RCC 7860 (cell line): ENCODE results near the gene COPA.

Experiments
- DNase-seq: peaks from one replicate; pipeline ENCODE4 v3.0.0-alpha.2; 2015; ENCODE audit warnings: low spot score
- FAIRE-seq: peaks from 2 replicates; lab custom pipeline; 2012; peaks lifted over from hg19 to GRCh38; lab: Jason Lieb, UNC

Gene COPA

GRCh38 chr1:160277330-160277729, 65.7 kb downstream of the COPA start:
- DNase-seq (no peak), FAIRE-seq (no peak)

DNA sequence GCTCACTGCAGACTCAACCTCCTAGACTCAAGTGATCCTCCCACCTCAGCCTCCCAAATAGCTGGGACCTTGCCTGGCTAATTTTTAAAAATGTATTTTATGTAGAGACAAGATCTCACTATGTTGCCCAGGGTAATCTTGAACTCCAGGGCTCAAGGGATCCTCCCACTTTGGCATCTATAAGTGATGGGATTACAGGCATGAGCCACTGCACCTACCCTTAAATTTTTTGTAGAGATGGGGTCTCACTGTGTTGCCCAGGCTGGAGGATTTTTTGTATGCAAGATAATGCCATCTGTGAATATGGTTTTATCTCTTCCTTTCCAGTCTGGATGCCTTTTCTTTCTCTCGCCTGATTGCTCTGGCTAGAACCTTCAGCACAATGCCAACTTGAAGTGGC, 72.0 kb downstream of the COPA start:
- FAIRE-seq = no peak

DNA sequence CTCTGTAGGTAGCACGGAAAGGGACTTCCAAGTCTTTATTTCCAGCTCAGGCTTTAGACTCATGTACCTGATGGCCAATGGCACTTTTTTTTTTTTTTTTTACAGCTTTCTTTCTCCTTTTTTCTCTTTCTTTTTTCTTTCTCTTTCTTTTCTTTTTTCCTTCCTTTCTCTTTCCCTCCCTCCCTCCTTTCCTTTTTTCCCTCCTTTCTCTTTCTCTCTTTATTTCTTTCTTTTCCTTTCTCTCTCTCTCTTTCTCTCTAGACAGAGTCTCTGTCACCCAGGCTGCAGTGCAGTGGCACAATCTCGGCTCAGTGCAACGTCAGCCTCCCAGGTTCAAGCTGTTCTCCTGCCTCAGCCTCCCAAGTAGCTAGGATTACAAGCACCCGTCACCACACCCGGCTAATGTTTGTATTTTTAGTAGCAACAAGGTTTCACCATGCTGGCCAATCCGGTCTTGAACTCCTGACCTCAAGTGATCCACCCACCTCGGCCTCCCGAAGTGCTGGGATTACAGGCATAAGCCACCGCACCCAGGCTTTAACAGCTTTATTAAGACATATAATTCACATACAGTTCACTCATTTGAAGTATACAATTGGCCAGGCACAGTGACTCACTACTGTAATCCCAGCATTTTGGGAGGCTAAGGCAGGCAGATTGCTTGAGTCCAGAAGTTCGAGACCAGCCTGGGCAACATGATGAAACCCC, 75.6 kb downstream of the COPA start:
- FAIRE-seq (no peak), DNase-seq (no peak)

More for the DNA sequence above, 72.0 kb downstream of the COPA start:
- no peak for DNase-seq

DNA sequence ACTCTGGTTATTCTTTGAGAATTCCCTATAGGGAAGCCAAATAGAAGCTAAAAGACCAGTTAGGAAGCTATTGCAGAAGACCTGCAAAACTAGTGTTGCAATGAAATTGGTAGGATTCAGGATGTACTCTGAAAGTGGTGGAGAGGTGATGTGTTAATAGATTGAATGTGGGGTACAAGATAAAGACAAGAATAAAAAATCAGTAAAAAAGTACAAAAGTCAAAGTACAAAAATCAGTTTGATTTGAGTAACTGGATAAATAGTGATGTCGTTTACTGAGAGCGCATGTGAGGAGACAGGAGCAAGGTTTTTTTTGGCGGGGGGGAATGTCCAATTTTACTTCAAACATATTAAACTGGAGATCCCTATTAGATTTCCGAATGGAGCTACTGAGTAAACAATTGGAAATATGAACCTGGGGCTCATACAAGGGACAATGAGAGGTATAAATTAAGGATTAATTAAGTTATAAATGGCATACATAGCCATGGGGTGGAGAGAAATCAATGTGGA, 78.2 kb downstream of the COPA start:
- DNase-seq = no peak
- FAIRE-seq = no peak

DNA sequence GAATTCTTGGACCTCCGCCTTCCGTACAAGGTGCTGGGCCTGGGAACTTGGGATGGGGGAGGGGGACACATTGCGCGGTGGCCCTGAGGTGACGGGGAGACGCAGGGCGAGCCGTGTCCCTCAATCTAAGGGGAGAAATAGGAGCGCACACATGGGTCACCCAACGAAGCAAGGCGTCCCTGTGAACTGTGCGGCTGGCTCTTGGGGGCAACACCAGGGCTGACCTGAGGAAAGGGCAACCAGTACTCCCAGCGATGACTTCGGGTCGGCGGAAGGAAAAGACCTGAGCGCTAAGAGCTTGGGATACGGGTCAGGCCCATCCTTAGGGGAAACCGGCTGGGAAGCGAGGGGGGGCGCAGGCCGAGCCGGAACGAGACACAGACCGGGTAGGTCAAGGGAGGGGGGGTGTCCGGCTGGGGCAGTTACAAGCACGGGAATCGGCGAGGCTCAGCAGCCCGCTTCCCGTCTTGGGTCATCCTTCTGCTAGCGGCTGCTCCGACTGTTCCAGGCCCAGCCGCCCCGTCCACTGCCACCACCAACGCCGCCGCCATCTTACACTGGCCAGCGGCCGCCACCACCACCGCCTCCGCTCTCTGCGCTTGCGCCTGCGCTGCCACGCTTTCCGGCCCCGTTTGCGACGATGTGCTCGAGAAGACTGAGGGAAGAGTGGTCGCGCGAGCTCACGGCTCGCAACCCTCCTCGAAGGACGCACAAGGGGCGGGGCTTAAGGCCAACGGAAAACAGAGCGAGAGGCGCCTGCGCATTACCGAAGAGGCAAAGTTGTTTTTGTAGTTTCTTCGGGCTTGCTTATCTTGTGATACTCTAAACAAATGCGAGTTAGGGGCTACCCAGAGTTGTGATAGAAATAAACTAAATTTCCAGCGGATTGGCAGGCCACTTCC, 80.9 kb downstream of the COPA start, which contains the start of gene DCAF8:
Gene DCAF8, minus strand, starts transcription at position 657 of the 902 bp plus-strand sequence. CDS start 18,541 bp downstream, outside the sequence.
- FAIRE-seq = peak; percentile 76
- peak; percentile 92 for DNase-seq

- FAIRE-seq = peak; percentile 24
Measured at GRCh38 chr1:160261556-160261892, 81.5 kb downstream of the COPA start.

GRCh38 chr1:160260406-160261382, 82.4 kb downstream of the COPA start:
- FAIRE-seq (peak; percentile 82), DNase-seq (peak; percentile 79)

More at GRCh38 chr1:160261556-160261892, 81.5 kb downstream of the COPA start:
- peak; percentile 70 for DNase-seq

- DNase-seq (no peak), FAIRE-seq (no peak)
Measured at GRCh38 chr1:160258177-160258798, 84.8 kb downstream of the COPA start.

DNA sequence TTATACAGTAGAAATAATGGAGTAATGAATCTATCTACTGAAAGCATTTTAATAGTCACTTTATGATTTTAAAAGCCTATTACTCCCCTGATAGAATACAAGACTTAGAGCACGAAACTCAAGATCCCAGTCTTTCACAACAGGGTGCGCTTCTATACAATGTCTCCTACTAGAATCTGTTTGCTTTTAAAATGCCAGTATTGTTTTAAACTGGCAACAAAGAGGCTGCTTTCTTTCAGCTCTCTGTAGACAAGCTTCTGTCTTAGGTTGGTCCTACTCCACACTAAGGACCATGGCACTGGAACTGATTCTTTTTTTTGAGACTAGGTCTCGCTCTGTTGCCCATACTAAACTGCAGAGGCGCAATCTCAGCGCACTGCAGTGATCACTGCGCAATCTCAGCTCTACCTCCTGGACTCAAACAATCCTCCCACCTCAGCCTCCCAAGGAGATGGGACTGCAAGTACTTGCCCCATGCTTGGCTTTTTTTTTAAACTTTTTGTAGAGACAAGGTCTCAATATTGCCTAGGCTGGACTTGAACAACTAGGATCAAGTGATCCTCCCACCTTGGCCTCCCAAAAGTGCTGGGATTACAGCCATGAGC, 85.5 kb downstream of the COPA start:
- DNase-seq = no peak
- FAIRE-seq = no peak

GRCh38 chr1:160256396-160257046, 86.5 kb downstream of the COPA start:
- peak; percentile 69 for FAIRE-seq
- no peak for DNase-seq

GRCh38 chr1:160255781-160256300, 87.2 kb downstream of the COPA start:
- FAIRE-seq (no peak), DNase-seq (no peak)

DNA sequence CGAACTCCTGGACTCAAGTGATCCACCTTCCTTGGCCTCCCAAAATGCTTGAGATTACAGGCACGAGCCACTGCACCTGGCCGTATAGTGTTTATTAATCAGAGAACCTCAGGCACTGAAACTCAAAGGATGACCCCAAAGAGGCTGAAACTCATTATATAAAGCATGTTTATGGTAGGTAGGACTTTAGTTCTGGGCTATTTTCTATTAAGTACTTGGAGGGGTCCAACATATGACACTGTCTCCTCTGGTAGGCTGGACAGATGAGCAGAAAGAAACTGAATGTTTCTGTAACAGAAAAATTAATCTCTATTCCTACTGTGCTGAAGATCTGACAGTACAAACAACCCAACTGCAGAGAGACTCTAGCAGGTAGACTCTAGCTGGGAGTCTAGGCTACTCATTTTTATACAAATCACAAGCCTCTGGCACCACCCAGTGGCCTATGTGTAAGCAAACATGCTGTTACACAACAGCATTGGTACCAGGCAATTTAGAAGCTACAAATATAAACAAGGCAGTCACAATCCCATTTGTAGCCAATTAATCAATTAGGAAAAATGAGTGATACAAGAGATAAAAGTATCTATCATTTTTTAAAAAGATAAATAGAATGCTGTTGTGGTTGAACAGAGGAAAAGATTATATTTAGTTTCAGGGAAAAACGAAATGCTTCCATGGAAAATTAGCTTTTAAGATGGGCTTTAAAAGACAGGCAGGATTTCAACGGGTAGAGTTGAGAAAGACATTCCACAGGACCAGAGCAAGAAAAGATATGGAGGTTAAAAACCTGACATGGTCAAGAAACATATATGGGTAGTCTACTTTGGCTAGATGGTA, 91.1 kb downstream of the COPA start:
- peak; percentile 39 for DNase-seq
- peak; percentile 34 for FAIRE-seq

DNA sequence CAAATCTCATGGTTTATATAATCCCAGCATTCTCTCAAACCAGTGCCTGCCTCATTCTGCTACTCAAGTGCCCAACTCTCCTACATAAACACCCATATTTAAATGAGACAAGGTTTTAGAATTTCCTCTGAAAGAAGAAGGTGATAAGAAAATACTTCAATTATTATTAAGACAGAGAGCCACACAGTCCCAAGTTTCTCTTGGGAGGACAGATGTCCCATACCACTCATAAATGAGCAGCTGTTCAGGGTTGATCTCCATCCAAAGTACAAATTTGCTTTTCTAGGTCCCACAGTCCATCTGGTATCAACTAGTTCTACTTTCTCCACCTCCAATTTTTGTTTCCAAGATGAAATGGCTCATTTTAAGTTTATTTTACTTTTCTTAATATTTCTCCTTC, 92.0 kb downstream of the COPA start:
- DNase-seq = no peak
- no peak for FAIRE-seq

DNA sequence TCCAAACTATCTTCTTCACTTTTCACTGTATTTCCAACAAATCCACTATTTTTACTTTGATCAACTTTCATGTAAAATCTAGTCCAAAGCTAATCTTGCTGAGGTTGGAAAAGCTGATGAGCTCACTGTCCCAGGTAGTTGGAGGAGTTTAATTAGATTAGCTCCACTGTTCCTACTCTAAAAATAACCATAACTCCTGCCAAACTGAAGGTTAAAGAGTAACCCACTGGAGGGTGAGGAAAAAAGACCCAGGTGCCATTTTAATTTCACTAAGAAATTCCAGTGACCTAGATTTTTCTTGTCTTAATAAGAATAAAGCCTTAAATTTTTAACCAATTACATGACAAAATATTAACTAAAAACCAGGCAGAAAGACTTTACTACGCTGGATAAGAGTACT, 96.0 kb downstream of the COPA start:
- DNase-seq (no peak), FAIRE-seq (peak; percentile 15)

DNA sequence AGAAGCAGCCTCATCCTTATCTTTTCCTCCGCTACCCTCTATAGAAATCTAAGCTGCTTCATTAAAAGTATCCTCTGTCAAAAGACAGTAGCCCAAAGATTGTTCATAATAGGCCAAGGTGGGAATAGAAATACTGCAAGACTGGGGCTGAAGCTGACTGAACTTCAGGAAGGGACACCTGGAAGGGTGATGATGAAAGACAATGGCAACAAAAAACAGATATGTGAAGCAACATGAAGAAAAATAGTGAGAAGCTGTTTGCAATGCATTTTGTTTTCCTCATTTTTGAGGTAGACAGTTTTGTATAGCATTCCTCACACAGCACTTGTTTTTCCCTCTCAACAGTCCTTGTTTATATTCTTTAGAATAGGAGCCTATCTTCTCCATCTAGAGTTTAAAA, 97.6 kb downstream of the COPA start:
- FAIRE-seq (no peak), DNase-seq (no peak)

DNA sequence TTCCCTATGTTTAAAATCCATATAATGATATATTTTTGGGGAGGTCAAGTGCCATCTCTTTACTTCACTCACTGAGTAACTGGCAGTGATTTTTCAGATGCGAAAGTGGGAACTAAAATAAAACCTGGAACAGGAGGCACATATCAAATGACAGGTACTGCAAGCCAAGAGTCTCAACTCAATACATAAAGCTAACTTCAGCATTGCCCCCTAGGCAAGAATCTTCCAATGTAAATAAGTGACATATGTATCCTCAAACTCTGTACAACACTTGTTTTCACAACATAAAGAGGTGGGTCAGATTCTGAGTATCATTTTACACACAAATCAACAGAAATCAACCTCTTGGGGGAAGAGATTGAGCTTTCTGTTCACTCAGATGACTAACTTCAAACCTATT, 98.8 kb downstream of the COPA start:
- no peak for DNase-seq

GRCh38 chr1:160243767-160244166, 99.3 kb downstream of the COPA start:
- FAIRE-seq = no peak

More for the DNA sequence above, 98.8 kb downstream of the COPA start:
- FAIRE-seq = no peak

More at GRCh38 chr1:160243767-160244166, 99.3 kb downstream of the COPA start:
- DNase-seq = no peak
